Activated CD8-positive, alpha-beta memory T cell treated with anti-CD3 and anti-CD28 coated beads, Interleukin-2, amount 50 U/mL, for 24 hours (primary cell): ENCODE data around the gene FHIP1B.
"Not testable (repeated sequence)": the region's sequence is repeated elsewhere in the genome, so short reads cannot be mapped to it uniquely, and the experiment has no call there.

Experiments
- DNase-seq: peaks from one replicate; pipeline ENCODE4 v3.0.0-alpha.2; 2020; ENCODE audit errors: extremely low read depth

The FHIP1B gene

GRCh38 chr11:6234387-6235107, at the start of gene FHIP1B:
Gene FHIP1B (minus strand): TSS chr11:6234636. CDS start chr11:6224516, 10,120 bp downstream.
- peak; percentile 99 for DNase-seq

DNA sequence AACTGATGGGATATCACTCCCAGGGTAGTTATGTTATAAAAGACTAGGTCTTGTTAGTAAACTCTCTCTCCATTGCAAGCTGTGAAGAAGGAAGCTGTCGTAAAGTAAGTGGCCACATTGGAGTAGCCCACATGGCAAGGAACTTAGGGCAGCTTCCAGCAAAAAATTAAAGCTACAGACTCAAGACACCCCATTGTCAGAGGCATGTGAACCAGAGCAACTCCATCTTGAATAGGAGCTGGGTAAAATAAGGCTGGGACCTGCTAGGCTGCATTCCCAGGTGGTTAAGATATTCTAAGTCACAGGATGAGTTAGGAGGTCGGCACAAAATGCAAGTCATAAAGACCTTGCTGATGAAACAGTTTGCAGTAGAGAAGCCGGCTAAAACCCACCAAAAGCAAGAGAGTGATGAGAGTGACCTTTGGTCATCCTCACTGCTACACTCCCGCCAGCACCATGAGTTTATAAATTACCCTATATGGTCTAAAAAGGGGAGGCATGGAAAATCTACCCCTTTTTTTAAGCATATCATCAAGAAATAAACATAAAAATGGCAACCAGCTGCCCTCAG, 49.1 kb upstream of the FHIP1B start:
- DNase-seq, result no peak

DNA sequence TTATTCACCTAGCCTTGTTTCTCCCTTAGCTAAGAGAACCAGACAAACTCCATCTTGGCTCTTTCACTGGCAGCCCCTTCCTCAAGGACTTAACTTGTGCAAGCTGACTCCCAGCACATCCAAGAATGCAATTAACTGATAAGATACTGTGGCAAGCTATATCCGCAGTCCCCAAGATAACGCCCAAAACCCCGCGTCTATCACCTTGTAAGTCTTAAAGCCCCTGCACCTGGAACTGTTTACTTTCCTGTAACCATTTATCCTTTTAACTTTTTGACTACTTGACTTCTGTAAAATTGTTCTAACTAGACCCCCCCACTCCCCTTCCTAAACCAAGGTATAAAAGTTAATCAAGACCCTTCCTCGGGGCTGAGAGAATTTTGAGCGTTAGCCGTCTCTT, 46.4 kb upstream of the FHIP1B start:
- not testable (repeated sequence) for DNase-seq

DNA sequence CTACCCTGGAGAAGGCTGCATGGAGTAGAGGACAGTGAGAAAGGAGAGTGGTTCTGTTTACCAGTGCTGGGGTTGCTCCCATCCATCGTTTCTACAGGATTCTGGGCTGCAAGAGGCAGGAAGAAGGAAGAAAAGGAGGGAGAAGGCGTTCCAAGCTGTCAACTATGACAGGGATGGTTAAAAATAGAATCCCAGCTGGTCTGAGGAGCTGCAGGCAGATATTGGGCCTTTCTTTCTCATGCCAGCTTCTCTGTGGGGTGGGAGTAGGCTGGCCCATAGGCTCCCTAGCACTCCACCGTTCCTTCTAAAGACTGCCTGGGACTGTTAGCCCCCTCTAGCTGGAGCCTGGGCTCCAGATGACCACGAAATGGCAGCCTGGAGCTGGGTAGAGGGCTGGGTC, 38.8 kb upstream of the FHIP1B start:
- DNase-seq, result no peak

DNA sequence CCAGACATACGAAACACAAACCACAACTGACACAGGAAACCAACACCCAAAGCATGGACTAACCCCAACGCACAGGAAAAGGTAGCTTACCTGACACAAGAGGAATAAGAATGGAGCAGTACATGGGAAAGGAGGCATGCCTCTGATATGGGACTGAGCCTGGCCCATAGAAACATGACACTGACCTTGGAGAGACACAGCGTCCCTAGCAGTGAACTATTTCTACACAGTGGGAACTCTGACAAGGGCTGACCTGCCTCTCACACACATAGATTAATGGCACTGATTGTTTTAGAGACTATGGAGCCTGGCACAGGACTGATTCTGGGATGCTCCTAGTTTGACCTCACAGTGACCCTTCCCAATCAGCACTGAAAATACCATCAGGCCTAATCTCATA, 37.2 kb upstream of the FHIP1B start:
- DNase-seq, result no peak

GRCh38 chr11:6270584-6271246, 36.3 kb upstream of the FHIP1B start:
- DNase-seq, result no peak

DNA sequence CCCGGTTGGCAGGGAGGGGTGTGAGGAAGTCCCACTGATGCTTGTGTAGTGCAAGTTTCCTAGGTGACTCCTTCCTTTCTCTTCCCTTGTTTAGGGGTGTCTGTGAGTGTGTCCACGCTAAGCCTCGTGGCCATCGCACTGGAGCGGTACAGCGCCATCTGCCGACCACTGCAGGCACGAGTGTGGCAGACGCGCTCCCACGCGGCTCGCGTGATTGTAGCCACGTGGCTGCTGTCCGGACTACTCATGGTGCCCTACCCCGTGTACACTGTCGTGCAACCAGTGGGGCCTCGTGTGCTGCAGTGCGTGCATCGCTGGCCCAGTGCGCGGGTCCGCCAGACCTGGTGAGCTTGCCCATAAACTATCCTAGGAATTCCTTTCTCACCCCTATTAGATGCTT, 35.6 kb upstream of the FHIP1B start:
- DNase-seq, result no peak

DNA sequence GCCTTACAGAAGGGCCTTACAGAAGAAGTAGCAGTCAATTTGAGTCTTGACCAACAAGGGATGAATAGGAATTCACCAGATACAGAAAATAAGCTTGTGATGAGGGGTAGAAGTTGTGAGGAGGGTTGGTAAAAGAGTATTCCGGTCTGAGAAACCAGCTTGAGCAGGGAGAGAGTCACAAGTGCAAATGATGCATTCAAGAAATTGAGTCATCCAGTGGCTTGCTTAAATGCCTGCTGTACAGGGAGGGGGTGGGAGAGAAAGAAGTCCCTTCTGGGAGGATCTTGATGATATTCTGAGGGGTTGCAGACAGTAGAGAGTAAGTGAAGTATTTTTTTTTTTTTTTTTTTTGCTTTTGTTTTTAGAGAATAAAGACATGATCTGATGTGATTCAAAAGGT, 34.4 kb upstream of the FHIP1B start:
- no peak for DNase-seq

- no peak for DNase-seq
These were observed 29.2 kb upstream of the FHIP1B start for GRCh38 chr11:6263662-6264061.

GRCh38 chr11:6260207-6260726, 25.8 kb upstream of the FHIP1B start:
- no peak for DNase-seq

GRCh38 chr11:6258571-6259081, 24.2 kb upstream of the FHIP1B start:
- DNase-seq, result no peak

GRCh38 chr11:6258141-6258540, 23.7 kb upstream of the FHIP1B start:
- no peak for DNase-seq

GRCh38 chr11:6253197-6253596, 18.8 kb upstream of the FHIP1B start:
- DNase-seq, result no peak

GRCh38 chr11:6251990-6252473, 17.6 kb upstream of the FHIP1B start:
- no peak for DNase-seq

DNA sequence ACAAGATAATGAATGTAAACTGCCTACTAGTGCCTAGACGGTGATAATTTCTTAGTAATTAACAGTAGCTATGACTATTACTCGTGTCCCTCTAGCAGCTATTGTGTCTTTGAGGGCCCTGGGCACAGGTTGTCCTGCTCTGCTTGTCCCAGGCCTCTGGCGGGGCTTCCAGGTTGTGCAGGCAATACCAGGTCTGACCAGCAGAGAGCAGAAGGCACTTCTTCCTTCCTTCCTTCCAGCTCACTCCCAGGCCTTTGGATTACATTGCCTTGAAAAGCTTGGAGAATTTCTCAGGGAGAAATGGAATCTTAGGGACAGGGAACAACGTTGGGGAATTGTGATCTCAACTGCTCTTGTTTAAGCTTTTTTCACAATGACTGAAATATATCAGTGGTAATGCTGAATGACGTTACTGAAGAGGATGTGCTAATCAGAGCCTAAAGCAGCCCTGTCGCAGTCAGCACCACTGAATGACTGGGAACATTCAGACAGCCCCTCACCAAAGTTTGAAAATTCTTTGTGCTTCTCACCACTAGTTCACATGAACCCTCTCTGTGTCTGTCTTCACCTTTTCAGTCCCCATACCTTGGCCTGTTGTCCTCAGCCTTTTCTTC, 16.8 kb upstream of the FHIP1B start:
- DNase-seq, result no peak

DNA sequence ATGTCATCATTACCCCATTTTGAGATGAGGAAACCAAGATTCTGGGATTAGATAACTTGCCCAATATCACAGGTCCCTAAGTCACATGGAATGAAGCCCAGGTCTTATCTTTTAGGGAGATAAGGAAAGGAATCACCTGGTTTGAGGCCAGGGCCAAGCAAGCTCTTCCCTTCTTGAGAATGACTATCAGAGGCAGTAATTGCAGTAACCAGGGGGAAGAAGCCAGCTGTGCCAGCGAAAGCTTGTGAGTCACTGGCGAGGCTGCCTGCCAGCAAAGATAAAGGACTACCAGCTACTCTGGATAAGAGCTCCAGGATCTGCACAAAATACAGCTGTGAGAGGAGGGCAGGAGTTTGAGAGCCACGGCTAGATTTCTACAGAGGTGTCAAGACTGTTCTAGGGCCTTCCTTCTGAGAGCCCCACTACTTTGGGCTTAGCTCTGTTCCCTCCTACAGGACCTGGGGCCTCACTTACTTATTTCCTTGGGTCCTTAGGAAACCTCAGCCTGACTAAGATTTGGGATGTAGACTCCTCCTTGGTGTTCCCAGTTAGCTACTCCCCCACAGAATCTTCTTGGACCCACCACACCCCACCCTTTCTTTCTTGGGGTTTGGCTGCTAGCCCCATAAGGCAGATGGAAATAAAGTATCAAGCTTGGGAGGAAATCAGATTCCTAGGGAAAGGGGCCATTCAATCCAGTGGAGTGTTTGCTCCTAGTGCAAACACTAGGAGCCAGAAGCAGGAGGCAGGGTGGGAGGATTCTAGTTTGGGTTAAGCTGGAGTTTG, 15.5 kb upstream of the FHIP1B start:
- no peak for DNase-seq

- DNase-seq, result not testable (repeated sequence)
These were observed 14.5 kb upstream of the FHIP1B start for GRCh38 chr11:6248897-6249296.

GRCh38 chr11:6248248-6248647, 13.8 kb upstream of the FHIP1B start:
- DNase-seq, result no peak

- no peak for DNase-seq
These were observed 11.1 kb upstream of the FHIP1B start for GRCh38 chr11:6245536-6245935.

DNA sequence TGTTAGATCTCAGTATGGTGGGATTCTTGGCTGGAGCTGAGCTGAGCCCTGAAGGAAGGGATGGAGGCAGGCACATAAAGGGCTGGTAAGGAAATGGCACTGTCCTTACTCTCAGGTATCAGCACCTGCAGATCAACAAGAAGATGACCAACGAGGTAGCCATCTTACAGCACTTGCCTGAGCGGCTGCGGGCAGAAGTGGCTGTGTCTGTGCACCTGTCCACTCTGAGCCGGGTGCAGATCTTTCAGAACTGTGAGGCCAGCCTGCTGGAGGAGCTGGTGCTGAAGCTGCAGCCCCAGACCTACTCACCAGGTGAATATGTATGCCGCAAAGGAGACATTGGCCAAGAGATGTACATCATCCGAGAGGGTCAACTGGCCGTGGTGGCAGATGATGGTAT, 6.9 kb upstream of the FHIP1B start:
- DNase-seq, result no peak

DNA sequence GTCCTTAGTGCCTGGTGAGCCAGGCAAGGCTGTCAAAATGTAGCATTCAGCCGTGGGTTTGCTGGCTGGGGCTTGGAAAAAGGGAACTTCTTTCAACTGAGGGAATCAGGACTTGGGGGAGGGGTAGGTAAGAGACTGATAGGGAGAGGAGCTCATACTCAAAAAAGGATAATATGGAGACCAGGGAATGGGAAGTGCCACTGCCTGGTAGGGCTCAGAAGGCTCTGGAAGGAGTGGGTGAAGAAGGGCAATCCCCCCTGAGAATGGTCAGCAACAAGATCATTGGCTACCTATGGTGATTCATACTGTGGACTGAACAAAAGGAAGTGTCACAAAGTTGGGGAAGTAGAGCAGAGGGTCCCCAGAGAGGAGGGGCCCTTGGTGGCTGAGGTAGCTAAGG, 6.3 kb upstream of the FHIP1B start:
- no peak for DNase-seq
